Right lobe of liver (tissue), 6 donors: ENCODE data around the gene FAM217A. TPM values are rescaled to one million over a fixed set of nuclear protein-coding genes. Genes with fewer than 3 reads are reported as not detected.

Experiments
- ATAC-seq, 4 donors: fragments of 200-7000 bp; cut with Tn5 transposase; one replicate each; pipeline ENCODE4 v1.9.1; 2020; ENCODE audit warnings: mild to moderate bottlenecking in 4 of 4, moderate library complexity in 4 of 4
- DNase-seq, 3 donors: peaks; one replicate each; pipeline ENCODE4 v3.0.0-alpha.2; 2020
- H3K27ac ChIP-seq, 3 donors: fragments of 200-600 bp; one replicate each; pipeline ENCODE4 v1.8.0; 2022
- H3K27me3 ChIP-seq, 2 donors: fragments of 200-600 bp; one replicate each; pipeline ENCODE4 v1.8.0; 2022
- H3K36me3 ChIP-seq, 4 donors: fragments of 200-600 bp; sonication (generic) in 1 of 4; one replicate each; pipeline versions ENCODE4 v1.5.1 to v1.8.0; 2017 to 2022; ENCODE audit warnings: control low read depth in 1 of 4
- H3K4me1 ChIP-seq, 4 donors: fragments of 200-600 bp; sonication (generic) in 1 of 4; one replicate each; pipeline versions ENCODE4 v1.5.1 to v1.8.0; 2017 to 2022; ENCODE audit warnings: control low read depth in 1 of 4
- H3K4me3 ChIP-seq, 3 donors: fragments of 200-600 bp; one replicate each; pipeline ENCODE4 v1.8.0; 2022
- H3K9me3 ChIP-seq, 4 donors: fragments of 200-600 bp; sonication (generic) in 1 of 4; one replicate each; pipeline versions ENCODE4 v1.5.1 to v1.8.0; 2017 to 2022; ENCODE audit warnings: control low read depth in 1 of 4
- POLR2A ChIP-seq: fragments of 450-650 bp; IDR thresholded peaks from one replicate; pipeline ENCODE4 v1.6.1; 2017; ENCODE audit warnings: antibody characterized with exemption, mild to moderate bottlenecking
- WGBS: methylation state at CpG from one replicate; pipeline ENCODE4 v1.1.6; 2018; ENCODE audit warnings: low coverage, low lambda C conversion rate; ENCODE audit not compliant: insufficient coverage; ENCODE audit errors: missing lambda C conversion rate; 5-methylcytosine and 5-hydroxymethylcytosine counted together
- intact Hi-C, 2 donors: fragments of 100-400 bp; cut with DNase I; formaldehyde crosslinking; loops; one replicate each; pipeline versions ENCODE4 v1.11.2 to v1.14.1; 2022
- total RNA-seq, 6 experiments: library from RNA; depleted of rRNA in 2 of 6; stranded (reverse); fragments of >200 nt in 2 of 6; fragmentation: NEBNext Ultra II Directional in 3 of 6; extraction: Animal tissue kit (Norgen Biotek cat#: 25700) in 3 of 6; gene quantifications; one replicate each; pipeline versions ENCODE4 v1.1.0 to v1.2.4, GENCODE V29; 2016 to 2023
- TF ChIP-seq, protein P1 (sequence below), 4 donors: fragments of 200-600 bp in 3 of 4; fragments of 450-650 bp in 1 of 4; IDR thresholded peaks; one replicate each; pipeline versions ENCODE4 v1.5.1 to v1.8.0; 2016 to 2022; ENCODE audit warnings: antibody characterized with exemption in 4 of 4, mild to moderate bottlenecking in 2 of 4
- donor health status: DM: no; HTN: yes; CAD: no.
- donor health status: DM: no; HTN: no; CAD: no.
- donor health status: DM: no; HTN: no; CAD: no.
- donor health status: DM: no; HTN: yes; CAD: no.
- donor health status: DM: no; HTN: yes; CAD: no.

The FAM217A gene
- total RNA-seq, 6 experiments from 2014 or later = not detected

DNA sequence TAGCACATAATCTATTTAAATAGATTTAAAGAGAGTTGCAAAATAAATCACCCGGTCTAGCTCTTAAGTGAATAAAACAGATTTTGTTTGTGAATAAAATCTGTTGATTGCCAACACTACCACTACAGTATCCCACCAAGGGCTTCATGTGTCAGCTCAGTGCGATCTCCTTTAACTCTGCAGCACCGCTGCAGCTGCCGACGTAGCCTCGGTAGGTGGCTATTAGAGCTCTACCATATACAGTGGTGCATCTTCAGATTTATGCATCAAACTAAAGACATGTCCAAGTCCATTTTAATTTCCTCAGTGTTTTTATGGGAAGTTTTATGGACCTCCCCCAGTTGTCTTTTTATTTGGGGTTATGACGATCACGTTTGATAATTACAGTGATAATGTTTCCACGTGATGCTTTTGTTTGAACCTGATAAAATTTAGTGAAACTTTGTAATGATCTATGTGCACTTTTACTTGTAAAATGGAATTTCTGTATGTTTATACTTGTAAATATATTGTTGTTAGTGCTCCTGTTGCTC, 29.7 kb upstream of the FAM217A start:
- 81% methylated on average over 9 of the region's 9 CpGs for WGBS
- no peak overlapping the region for H3K27ac ChIP-seq
- no peak for ATAC-seq
- no peaks in the 10 kb centered on the region for H3K4me1 ChIP-seq
- H3K4me3 ChIP-seq = no peak overlapping the region
- DNase-seq = no peak
- H3K36me3 ChIP-seq = no peaks in the 10 kb centered on the region
- intact Hi-C loops = no loop called here
- H3K9me3 ChIP-seq = peaks cover 0 to 4% (median 0%) of the 10 kb centered on the region in 4 donors
- H3K27me3 ChIP-seq = no peaks in the 10 kb centered on the region
- no peak for TF ChIP-seq POLR2A

DNA sequence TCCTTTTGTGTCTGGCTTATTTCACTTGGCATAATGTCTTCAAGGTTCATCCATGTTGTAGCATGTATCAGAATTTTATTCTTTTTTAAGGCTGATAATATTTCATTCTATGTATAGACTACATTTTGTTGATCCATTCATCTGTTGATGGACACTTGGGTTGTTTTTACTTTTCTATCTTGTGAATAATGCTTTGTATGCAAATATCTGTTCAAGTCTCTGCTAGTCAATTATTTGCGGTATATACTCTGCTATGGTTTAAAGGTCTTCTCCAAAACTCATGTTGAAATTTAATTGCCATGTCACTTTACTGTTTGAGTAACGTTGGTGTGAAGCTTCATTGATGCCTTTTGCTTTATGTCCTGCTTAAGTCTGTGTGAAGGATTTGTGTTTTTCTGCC, 28.9 kb upstream of the FAM217A start:
- H3K4me1 ChIP-seq = no peaks in the 10 kb centered on the region
- DNase-seq (no peak), ATAC-seq (no peak)
- H3K27me3 ChIP-seq = no peaks in the 10 kb centered on the region
- no peak overlapping the region for H3K4me3 ChIP-seq
- TF ChIP-seq, protein P1, sequence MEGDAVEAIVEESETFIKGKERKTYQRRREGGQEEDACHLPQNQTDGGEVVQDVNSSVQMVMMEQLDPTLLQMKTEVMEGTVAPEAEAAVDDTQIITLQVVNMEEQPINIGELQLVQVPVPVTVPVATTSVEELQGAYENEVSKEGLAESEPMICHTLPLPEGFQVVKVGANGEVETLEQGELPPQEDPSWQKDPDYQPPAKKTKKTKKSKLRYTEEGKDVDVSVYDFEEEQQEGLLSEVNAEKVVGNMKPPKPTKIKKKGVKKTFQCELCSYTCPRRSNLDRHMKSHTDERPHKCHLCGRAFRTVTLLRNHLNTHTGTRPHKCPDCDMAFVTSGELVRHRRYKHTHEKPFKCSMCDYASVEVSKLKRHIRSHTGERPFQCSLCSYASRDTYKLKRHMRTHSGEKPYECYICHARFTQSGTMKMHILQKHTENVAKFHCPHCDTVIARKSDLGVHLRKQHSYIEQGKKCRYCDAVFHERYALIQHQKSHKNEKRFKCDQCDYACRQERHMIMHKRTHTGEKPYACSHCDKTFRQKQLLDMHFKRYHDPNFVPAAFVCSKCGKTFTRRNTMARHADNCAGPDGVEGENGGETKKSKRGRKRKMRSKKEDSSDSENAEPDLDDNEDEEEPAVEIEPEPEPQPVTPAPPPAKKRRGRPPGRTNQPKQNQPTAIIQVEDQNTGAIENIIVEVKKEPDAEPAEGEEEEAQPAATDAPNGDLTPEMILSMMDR (IDR thresholded peaks at IDR 0.05) = no peak
- TF ChIP-seq POLR2A = no peak
- intact Hi-C loops = no loop called here
- no peak overlapping the region for H3K27ac ChIP-seq
- H3K9me3 ChIP-seq = peaks cover 0 to 4% (median 0%) of the 10 kb centered on the region in 4 donors
- H3K36me3 ChIP-seq = no peaks in the 10 kb centered on the region
- 31% methylated on average over 2 of the region's 2 CpGs for WGBS

DNA sequence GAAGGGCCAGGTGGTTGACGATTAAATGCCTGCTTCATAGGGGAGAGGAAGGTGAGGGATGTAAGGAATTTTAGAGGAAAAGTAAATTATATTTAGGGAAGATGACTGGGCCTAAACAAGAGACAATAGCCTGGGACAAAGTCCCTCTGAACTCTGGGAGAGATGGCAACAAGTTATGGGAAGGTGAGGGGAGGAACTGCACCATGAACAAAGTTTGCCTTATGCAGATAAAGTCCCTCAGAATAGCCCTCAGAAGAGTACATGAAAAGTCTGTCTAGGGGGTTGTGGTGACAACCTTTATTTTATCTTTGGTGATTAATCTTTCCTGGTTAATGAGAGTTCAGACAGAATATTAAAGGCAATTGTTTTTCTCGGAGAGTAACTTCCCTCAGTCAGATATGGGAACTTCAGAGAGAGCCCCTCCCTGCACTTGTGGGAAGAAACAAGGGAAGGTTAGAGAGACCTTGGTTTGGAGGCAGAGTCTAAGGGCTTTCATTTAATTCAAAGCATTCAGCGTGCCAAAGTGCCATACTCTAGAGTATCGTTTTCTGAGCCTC, 27.1 kb upstream of the FAM217A start:
- no peak for ATAC-seq
- H3K27ac ChIP-seq = no peak overlapping the region
- no peaks in the 10 kb centered on the region for H3K36me3 ChIP-seq
- no peaks in the 10 kb centered on the region for H3K9me3 ChIP-seq
- intact Hi-C loops = no loop called here
- H3K4me3 ChIP-seq = no peak overlapping the region
- TF ChIP-seq, protein P1 (IDR thresholded peaks at IDR 0.05) = no peak
- no peak for TF ChIP-seq POLR2A
- H3K27me3 ChIP-seq = no peaks in the 10 kb centered on the region
- WGBS = 74% methylated on average over 4 of the region's 4 CpGs
- no peaks in the 10 kb centered on the region for H3K4me1 ChIP-seq
- no peak for DNase-seq

DNA sequence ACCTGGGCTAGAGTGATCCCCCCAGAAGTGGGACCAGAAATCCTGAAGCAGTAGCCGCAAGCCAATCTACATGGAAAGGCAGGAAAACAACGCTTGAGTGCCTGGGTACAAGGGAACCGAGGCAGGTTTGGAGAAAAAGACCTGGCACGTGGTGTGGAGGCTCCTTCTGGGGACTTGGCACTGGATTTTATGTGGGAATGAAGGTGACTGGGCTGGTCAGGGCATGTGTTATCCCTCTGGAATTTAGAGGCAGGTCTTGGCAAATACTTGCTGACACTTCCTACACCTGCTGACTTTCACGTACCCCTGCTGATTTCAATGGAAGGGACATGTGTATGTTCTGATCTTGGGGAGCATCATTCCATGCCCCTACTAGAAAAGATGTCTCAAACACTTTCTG, 25.0 kb upstream of the FAM217A start:
- Histone ChIP-seq H3K9me3 (no peaks in the 10 kb centered on the region), H3K36me3 (no peaks in the 10 kb centered on the region), H3K27me3 (no peaks in the 10 kb centered on the region), H3K4me3 (no peak overlapping the region), H3K4me1 (no peaks in the 10 kb centered on the region), H3K27ac (no peak overlapping the region)
- TF ChIP-seq POLR2A = no peak
- TF ChIP-seq, protein P1 (IDR thresholded peaks at IDR 0.05) = no peak
- intact Hi-C loops = no loop called here
- ATAC-seq (no peak), DNase-seq (no peak)
- 81% methylated on average over 5 of the region's 5 CpGs for WGBS

DNA sequence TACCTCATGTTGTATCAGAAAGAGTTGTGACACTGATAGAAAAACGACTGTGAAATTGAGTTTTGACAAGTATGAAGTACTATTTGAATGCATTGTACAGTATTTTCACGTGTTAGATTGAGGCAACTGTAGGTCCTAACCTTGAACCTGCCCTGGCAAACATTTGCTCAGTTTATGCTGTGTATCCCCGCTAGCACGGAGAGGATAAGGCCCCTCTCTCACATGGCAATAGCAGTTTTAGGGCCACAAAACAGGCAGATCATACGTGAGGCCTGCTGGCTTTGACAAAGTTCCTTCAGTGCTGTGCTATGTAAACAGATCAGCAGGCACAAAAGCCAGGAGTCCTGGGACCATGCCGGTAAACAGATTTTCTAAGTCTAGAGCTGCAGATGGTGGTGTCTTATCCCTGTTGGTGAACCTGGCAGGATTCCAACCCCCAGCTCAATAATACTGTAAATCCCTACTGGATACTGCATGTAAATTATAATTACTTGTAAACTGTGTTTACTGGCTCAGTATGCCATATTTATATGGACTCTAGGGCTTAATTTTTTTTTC, 23.8 kb upstream of the FAM217A start:
- Histone ChIP-seq H3K27me3 (no peaks in the 10 kb centered on the region), H3K4me3 (no peak overlapping the region), H3K27ac (no peak overlapping the region), H3K4me1 (no peaks in the 10 kb centered on the region), H3K9me3 (no peaks in the 10 kb centered on the region), H3K36me3 (no peaks in the 10 kb centered on the region)
- TF ChIP-seq, protein P1 (IDR thresholded peaks at IDR 0.05) = no peak
- no peak for TF ChIP-seq POLR2A
- peak; percentile 61 to 67 (median 64) for ATAC-seq
- intact Hi-C loops = no loop called here
- DNase-seq = no peak
- 23% methylated on average over 6 of the region's 6 CpGs for WGBS
